Endothelial cell of umbilical vein (primary cell): ENCODE results near the gene FRMD4A. TPM values are rescaled to one million over a fixed set of nuclear protein-coding genes. Genes with fewer than 3 reads are reported as not detected.

Experiments
- BruUV-seq: library from RNA; stranded (reverse); fragments of 400-500 nt; replicated peaks from 2 replicates; lab custom pipeline; 2021; lab: Mats Ljungman, UMichigan
- CTCF ChIA-PET: fragments of 300-600, 350-600 bp; sonication (Branson Sonifier 250); formaldehyde crosslinking; loops from one replicate; lab custom pipeline; 2021; ENCODE audit warnings: antibody characterized with exemption, inconsistent platforms; lab: Charles Lee
- POLR2A ChIA-PET: fragments of 300-600, 350-600 bp; sonication (Branson Sonifier 250); formaldehyde crosslinking; loops from one replicate; lab custom pipeline; 2021; ENCODE audit warnings: antibody characterized with exemption, inconsistent platforms; lab: Charles Lee
- DNase-seq: peaks from one replicate; pipeline ENCODE4 v3.0.0-alpha.2; 2011; ENCODE audit warnings: low read depth, low spot score
- FAIRE-seq: peaks from 2 replicates; lab custom pipeline; 2011; peaks lifted over from hg19 to GRCh38; lab: Jason Lieb, UNC
- H2AFZ ChIP-seq: 2 replicates; pipeline ENCODE4 v1.6.0; 2012; ENCODE audit warnings: low read depth, low read length, control low read depth, inconsistent platforms
- H3K27ac ChIP-seq: 2 replicates; pipeline ENCODE4 v1.5.1; 2011; ENCODE audit warnings: low read depth, mild to moderate bottlenecking, control low read depth, low read length, moderate library complexity; ENCODE audit not compliant: insufficient read depth
- H3K27me3 ChIP-seq, 2 experiments: 2 replicates each; pipeline versions ENCODE4 v1.6.0 to v1.6.1; 2011; ENCODE audit warnings: low read length in 2 of 2, mixed read lengths in 1 of 2; ENCODE audit not compliant: control insufficient read depth in 2 of 2, insufficient read depth in 2 of 2
- H3K36me3 ChIP-seq, 2 experiments: 2 replicates in 1 of 2; 3 replicates in 1 of 2; pipeline ENCODE4 v1.5.1; 2011; ENCODE audit warnings: low read length in 2 of 2, mild to moderate bottlenecking in 1 of 2, moderate library complexity in 1 of 2; ENCODE audit not compliant: control insufficient read depth in 2 of 2, insufficient read depth in 2 of 2; ENCODE audit errors: extremely low read depth in 1 of 2
- H3K4me1 ChIP-seq: 3 replicates; pipeline ENCODE4 v1.5.1; 2011; ENCODE audit warnings: mild to moderate bottlenecking, low read length; ENCODE audit not compliant: control insufficient read depth, insufficient read depth; ENCODE audit errors: extremely low read depth
- H3K4me2 ChIP-seq: 2 replicates; pipeline ENCODE4 v1.6.1; 2011; ENCODE audit warnings: low read length, control low read depth, mixed read lengths; ENCODE audit not compliant: insufficient read depth
- H3K4me3 ChIP-seq, 3 experiments: fragments of 200-600 bp in 1 of 3; sonication (generic), shearing (Covaris generic) in 1 of 3; replicated peaks in 1 of 3; 2 replicates each; pipeline ENCODE4 v1.5.1; 2011 to 2016; ENCODE audit warnings: control low read depth in 3 of 3, low read length in 3 of 3, mild to moderate bottlenecking in 2 of 3, inconsistent platforms in 1 of 3, low read depth in 1 of 3, moderate library complexity in 1 of 3; ENCODE audit not compliant: insufficient read depth in 1 of 3
- H3K79me2 ChIP-seq: 2 replicates; pipeline ENCODE4 v1.6.0; 2012; ENCODE audit warnings: low read length, inconsistent platforms; ENCODE audit not compliant: control insufficient read depth, insufficient read depth
- H3K9ac ChIP-seq: replicated peaks from 2 replicates; pipeline ENCODE3; 2011; ENCODE audit warnings: low read length, control low read depth; ENCODE audit not compliant: insufficient read depth; ENCODE audit errors: extremely low read depth
- H3K9me1 ChIP-seq: replicated peaks from 3 replicates; pipeline ENCODE4 v1.6.0; 2011; ENCODE audit warnings: mild to moderate bottlenecking, low read length; ENCODE audit not compliant: control insufficient read depth, insufficient read depth; ENCODE audit errors: extremely low read depth
- H3K9me3 ChIP-seq: replicated peaks from 2 replicates; pipeline ENCODE4 v1.5.1; 2012; ENCODE audit warnings: low read length, inconsistent platforms; ENCODE audit not compliant: control insufficient read depth, insufficient read depth
- H4K20me1 ChIP-seq: replicated peaks from 2 replicates; pipeline ENCODE3; 2011; ENCODE audit warnings: mild to moderate bottlenecking, low read length; ENCODE audit not compliant: control insufficient read depth, insufficient read depth; ENCODE audit errors: extremely low read depth
- CTCF ChIP-seq, 2 donors: IDR thresholded peaks; 1 replicate in 1 of 2; 2 replicates in 1 of 2; pipeline ENCODE4 v1.5.1; 2011; ENCODE audit warnings: low read length in 2 of 2, mild to moderate bottlenecking in 2 of 2, moderate library complexity in 2 of 2, control low read depth in 1 of 2, inconsistent platforms in 1 of 2, low read depth in 1 of 2; ENCODE audit not compliant: insufficient read depth in 1 of 2; ENCODE audit errors: extremely low read depth in 1 of 2
- EZH2 ChIP-seq: IDR thresholded peaks from 2 replicates; pipeline ENCODE4 v1.6.1; 2012; ENCODE audit warnings: borderline replicate concordance, low read depth, mild to moderate bottlenecking, moderate library complexity, low read length, inconsistent platforms; ENCODE audit not compliant: severe bottlenecking
- FOS ChIP-seq: IDR thresholded peaks from 2 replicates; pipeline ENCODE4 v1.6.1; 2011; ENCODE audit warnings: mild to moderate bottlenecking, low read length, moderate library complexity, borderline replicate concordance; ENCODE audit not compliant: insufficient read depth
- GATA2 ChIP-seq: IDR thresholded peaks from 2 replicates; pipeline ENCODE4 v1.7.0; 2011; ENCODE audit warnings: low read depth, mild to moderate bottlenecking, moderate library complexity, mixed read lengths, low read length; ENCODE audit not compliant: insufficient read length, insufficient read depth
- JUN ChIP-seq: IDR thresholded peaks from 2 replicates; pipeline ENCODE4 v1.6.1; 2011; ENCODE audit warnings: borderline replicate concordance, low read depth; ENCODE audit not compliant: insufficient read length, insufficient read depth
- MAX ChIP-seq: IDR thresholded peaks from 2 replicates; pipeline ENCODE4 v1.6.1; 2011; ENCODE audit not compliant: insufficient read depth, insufficient read length
- MYC ChIP-seq: IDR thresholded peaks from one replicate; pipeline ENCODE4 v1.6.1; 2011; ENCODE audit warnings: mild to moderate bottlenecking, low read depth, low read length
- POLR2A ChIP-seq: IDR thresholded peaks from 2 replicates; pipeline ENCODE4 v1.6.1; 2012; ENCODE audit warnings: low read depth, mild to moderate bottlenecking, control low read depth, low read length
- POLR2AphosphoS5 ChIP-seq: IDR thresholded peaks from 2 replicates; pipeline ENCODE4 v1.6.1; 2012; ENCODE audit warnings: low read depth, mild to moderate bottlenecking, control low read depth, low read length, moderate library complexity; ENCODE audit not compliant: insufficient read depth
- dilution Hi-C: fragments of 300-500 bp; cut with MboI; formaldehyde crosslinking; loops from one replicate; pipeline ENCODE4 v1.15.0; 2019; ENCODE audit warnings: low sequenced_read_pairs; ENCODE audit not compliant: extremely low pct_ligation_motif_present
- intact Hi-C: fragments of 100-400 bp; cut with micrococcal nuclease; formaldehyde crosslinking; loops from one replicate; pipeline ENCODE4 v1.10.0; 2022
- polyA plus RNA-seq, 4 experiments: library from polyadenylated mRNA; depleted of rRNA in 3 of 4; stranded (reverse) in 3 of 4; unstranded in 1 of 4; fragments of >200 nt; gene quantifications; 2 replicates each; pipeline versions ENCODE4 v1.2.1 to v1.2.3, GENCODE V29; 2011 to 2012; ENCODE audit warnings: missing spikeins in 1 of 4
- total RNA-seq: library from RNA; stranded (reverse); gene quantifications from 2 replicates; pipeline ENCODE4 v1.2.3, GENCODE V29; 2021

The FRMD4A gene
- total and polyA plus RNA-seq, 2 donors (not counting 3 experiments of a cell fraction or from before 2014, with no cell fraction given) = 123 to 148 TPM

- no peaks in the 10 kb centered on the region for H3K27me3 ChIP-seq
- H3K4me2 ChIP-seq = no peak overlapping the region
- peaks cover 72% of the 10 kb centered on the region for H3K4me1 ChIP-seq
- H4K20me1 ChIP-seq = no peaks in the 10 kb centered on the region
- FAIRE-seq (no peak), DNase-seq (no peak)
- H2AFZ ChIP-seq = no peak overlapping the region
- no TSS peak for BruUV-seq
- ChIA-PET CTCF (interaction anchor here (0.8 to 1.3 kb wide), 2 partner anchors 8 to 10 kb away, joined by 3 to 4 read pairs; no protein-coding TSS in a partner anchor), POLR2A (interaction anchor here (1.5 kb wide), 1 partner anchor 21 kb away, joined by 9 read pairs; no protein-coding TSS in a partner anchor)
- H3K79me2 ChIP-seq = peaks cover 89% of the 10 kb centered on the region
- no peak overlapping the region for H3K4me3 ChIP-seq
- dilution Hi-C loops = no loop called here
- no peak overlapping the region for H3K9ac ChIP-seq
- H3K9me1 ChIP-seq = no peaks in the 10 kb centered on the region
- H3K9me3 ChIP-seq = no peaks in the 10 kb centered on the region
- TF ChIP-seq MYC (no peak), EZH2 (no peak), GATA2 (no peak), POLR2A (no peak), CTCF (IDR thresholded peaks at IDR 0.05; ENCODE audit: extremely low read depth in 1 of 2, insufficient read depth in 1 of 2, low read depth in 1 of 2, low read length in 2 of 2) (no peak), POLR2AphosphoS5 (no peak), MAX (no peak), JUN (no peak), FOS (no peak)
- peak overlapping the region; percentile 99 for H3K27ac ChIP-seq
- intact Hi-C loops = loop anchor here (5.0 kb wide), 1 partner anchor 42 kb away; no protein-coding TSS in a partner anchor
- no peaks in the 10 kb centered on the region for H3K36me3 ChIP-seq
Measured at GRCh38 chr10:13880760-13881159, 450.0 kb downstream of the FRMD4A start.
